NCI-H446 treated with DMSO at 0.1 percent for 48 hours (cell line): Measurements from ENCODE around the gene POMGNT1.
A peak's percentile ranks its signal among the peaks of the same experiment; 100 is the strongest.
"Not testable (repeated sequence)": the region's sequence is repeated elsewhere in the genome, so short reads cannot be mapped to it uniquely, and the experiment has no call there.

Experiments
- DNase-seq: peaks from one replicate; lab custom pipeline; 2025; lab: John Stamatoyannopoulos, UW

Gene POMGNT1

GRCh38 chr1:46197964-46198811 is at the start of gene POMGNT1:
TSS of gene POMGNT1 (minus strand) at chr1:46198434. CDS start at chr1:46197821, 613 bp downstream.
- DNase-seq, result peak; percentile 34

GRCh38 chr1:46247436-46248121 is 49.3 kb upstream of the POMGNT1 start, which contains the start of gene RAD54L:
TSS of gene RAD54L (plus strand) at chr1:46247763. CDS start at chr1:46248406, 643 bp downstream.
- DNase-seq, result peak; percentile 98

GRCh38 chr1:46246548-46247435 is 48.6 kb upstream of the POMGNT1 start:
- DNase-seq, result peak; percentile 53

GRCh38 chr1:46246136-46246535 is 47.9 kb upstream of the POMGNT1 start:
- DNase-seq, result not testable (repeated sequence)

GRCh38 chr1:46244656-46245371 is 46.6 kb upstream of the POMGNT1 start:
- peak; percentile 37 for DNase-seq

- not testable (repeated sequence) for DNase-seq
These were observed 45.6 kb upstream of the POMGNT1 start for GRCh38 chr1:46243831-46244230.

GRCh38 chr1:46242918-46243317 is 44.7 kb upstream of the POMGNT1 start:
- no peak for DNase-seq

GRCh38 chr1:46241733-46242132 is 43.5 kb upstream of the POMGNT1 start:
- not testable (repeated sequence) for DNase-seq

- not testable (repeated sequence) for DNase-seq
These were observed 40.6 kb upstream of the POMGNT1 start for GRCh38 chr1:46238865-46239264.

GRCh38 chr1:46236882-46237281 is 38.6 kb upstream of the POMGNT1 start:
- DNase-seq, result no peak

GRCh38 chr1:46231231-46231630 is 33.0 kb upstream of the POMGNT1 start:
- not testable (repeated sequence) for DNase-seq

GRCh38 chr1:46224966-46225365 is 26.7 kb upstream of the POMGNT1 start:
- DNase-seq, result no peak

- DNase-seq, result peak; percentile 83
These were observed 25.3 kb upstream of the POMGNT1 start for GRCh38 chr1:46223472-46223943.

- DNase-seq, result not testable (repeated sequence)
These were observed 24.8 kb upstream of the POMGNT1 start for GRCh38 chr1:46223055-46223454.

GRCh38 chr1:46221749-46222148 is 23.5 kb upstream of the POMGNT1 start:
- no peak for DNase-seq

- no peak for DNase-seq
These were observed 22.6 kb upstream of the POMGNT1 start for GRCh38 chr1:46220808-46221207.

- DNase-seq, result no peak
These were observed 21.6 kb upstream of the POMGNT1 start for GRCh38 chr1:46219551-46220520.

- DNase-seq, result no peak
These were observed 20.2 kb upstream of the POMGNT1 start for GRCh38 chr1:46218443-46218842.

GRCh38 chr1:46215504-46215903 is 17.3 kb upstream of the POMGNT1 start:
- DNase-seq, result no peak

- DNase-seq, result no peak
These were observed 12.8 kb upstream of the POMGNT1 start for GRCh38 chr1:46211051-46211450.
